Neutrophil (primary cell): ENCODE measurements around the gene PDE4D.

Experiments used
- H3K27ac ChIP-seq: fragments of 200-600 bp; sonication (generic); 2 replicates; pipeline ENCODE4 v1.5.1; 2016; ENCODE audit warnings: mild to moderate bottlenecking, moderate library complexity
- H3K27me3 ChIP-seq: fragments of 200-600 bp; sonication (generic); 2 replicates; pipeline ENCODE4 v1.6.0; 2016; ENCODE audit warnings: mild to moderate bottlenecking
- H3K36me3 ChIP-seq: fragments of 200-600 bp; sonication (generic); 2 replicates; pipeline ENCODE4 v1.5.1; 2017
- H3K4me1 ChIP-seq, 2 experiments: fragments of 200-600 bp in 1 of 2; sonication (generic) in 1 of 2; 1 replicate in 1 of 2; 2 replicates in 1 of 2; pipeline versions ENCODE4 v1.5.1 to v1.6.1; 2013 to 2016; ENCODE audit warnings: low read depth in 1 of 2, low read length in 1 of 2, mild to moderate bottlenecking in 1 of 2, moderate library complexity in 1 of 2; ENCODE audit not compliant: control insufficient read depth in 1 of 2, insufficient read depth in 1 of 2
- H3K4me3 ChIP-seq, 2 experiments: fragments of 200-600 bp in 1 of 2; sonication (generic) in 1 of 2; 1 replicate in 1 of 2; 2 replicates in 1 of 2; pipeline ENCODE4 v1.5.1; 2013 to 2016; ENCODE audit warnings: low read depth in 1 of 2, low read length in 1 of 2, mild to moderate bottlenecking in 1 of 2, moderate library complexity in 1 of 2
- H3K9me3 ChIP-seq: fragments of 200-600 bp; sonication (generic); 2 replicates; pipeline ENCODE4 v1.5.1; 2016
- TF ChIP-seq, protein P1 (sequence below): fragments of 200-600 bp; sonication (generic); IDR thresholded peaks from 2 replicates; pipeline ENCODE4 v1.5.1; 2016; ENCODE audit warnings: antibody characterized with exemption

The PDE4D gene

DNA sequence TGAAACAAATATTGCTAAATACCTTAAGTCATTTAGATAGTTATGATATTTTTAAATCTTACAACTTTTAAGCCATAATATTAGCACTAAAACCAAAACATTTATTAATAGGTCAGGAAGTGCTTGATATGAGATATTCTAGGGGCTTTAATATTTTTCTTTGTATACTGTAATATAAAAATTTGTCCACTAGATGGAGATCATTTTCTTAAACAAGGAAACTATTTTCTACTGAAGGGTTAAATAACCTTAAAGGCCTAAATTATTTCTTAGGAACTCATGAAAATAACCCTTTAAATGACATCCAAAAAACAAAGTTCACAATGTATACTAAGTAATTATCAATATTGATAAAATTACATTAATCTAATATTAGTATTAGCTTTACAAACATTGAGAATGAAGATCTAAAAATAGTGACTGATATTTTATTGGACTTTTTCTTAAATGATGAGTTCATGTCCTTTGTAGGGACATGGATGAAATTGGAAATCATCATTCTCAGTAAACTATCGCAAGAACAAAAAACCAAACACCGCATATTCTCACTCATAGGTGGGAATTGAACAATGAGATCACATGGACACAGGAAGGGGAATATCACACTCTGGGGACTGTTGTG is 675.0 kb downstream of the PDE4D start:
- no peaks in the 10 kb centered on the region for H3K27me3 ChIP-seq
- H3K9me3 ChIP-seq, result no peaks in the 10 kb centered on the region
- TF ChIP-seq, protein P1, sequence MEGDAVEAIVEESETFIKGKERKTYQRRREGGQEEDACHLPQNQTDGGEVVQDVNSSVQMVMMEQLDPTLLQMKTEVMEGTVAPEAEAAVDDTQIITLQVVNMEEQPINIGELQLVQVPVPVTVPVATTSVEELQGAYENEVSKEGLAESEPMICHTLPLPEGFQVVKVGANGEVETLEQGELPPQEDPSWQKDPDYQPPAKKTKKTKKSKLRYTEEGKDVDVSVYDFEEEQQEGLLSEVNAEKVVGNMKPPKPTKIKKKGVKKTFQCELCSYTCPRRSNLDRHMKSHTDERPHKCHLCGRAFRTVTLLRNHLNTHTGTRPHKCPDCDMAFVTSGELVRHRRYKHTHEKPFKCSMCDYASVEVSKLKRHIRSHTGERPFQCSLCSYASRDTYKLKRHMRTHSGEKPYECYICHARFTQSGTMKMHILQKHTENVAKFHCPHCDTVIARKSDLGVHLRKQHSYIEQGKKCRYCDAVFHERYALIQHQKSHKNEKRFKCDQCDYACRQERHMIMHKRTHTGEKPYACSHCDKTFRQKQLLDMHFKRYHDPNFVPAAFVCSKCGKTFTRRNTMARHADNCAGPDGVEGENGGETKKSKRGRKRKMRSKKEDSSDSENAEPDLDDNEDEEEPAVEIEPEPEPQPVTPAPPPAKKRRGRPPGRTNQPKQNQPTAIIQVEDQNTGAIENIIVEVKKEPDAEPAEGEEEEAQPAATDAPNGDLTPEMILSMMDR, result no peak
- H3K36me3 ChIP-seq, result peaks cover 23% of the 10 kb centered on the region
- H3K4me1 ChIP-seq, result no peaks in the 10 kb centered on the region
- no peak overlapping the region for H3K27ac ChIP-seq
- H3K4me3 ChIP-seq, result no peak overlapping the region

DNA sequence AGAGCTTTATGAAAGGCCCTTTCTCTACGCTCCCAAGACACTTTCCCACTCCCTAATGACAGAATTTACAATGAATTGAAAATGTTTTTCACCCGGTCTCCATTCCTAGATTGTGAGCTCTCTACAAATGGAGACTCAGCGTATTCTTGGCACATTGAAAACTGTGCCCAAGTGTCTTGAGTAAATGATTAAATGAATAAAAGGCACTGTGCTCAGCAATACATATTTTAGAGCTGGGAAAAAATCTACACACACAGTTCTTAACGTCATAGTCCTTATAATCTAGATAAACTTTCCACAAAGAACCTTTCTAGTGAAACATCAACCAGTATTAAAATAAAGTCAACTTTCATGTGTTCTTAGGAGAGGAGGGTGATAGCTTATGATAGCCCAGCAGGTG is 676.7 kb downstream of the PDE4D start:
- no peaks in the 10 kb centered on the region for H3K9me3 ChIP-seq
- TF ChIP-seq, protein P1, result no peak
- no peaks in the 10 kb centered on the region for H3K27me3 ChIP-seq
- peaks cover 25% of the 10 kb centered on the region for H3K36me3 ChIP-seq
- no peaks in the 10 kb centered on the region for H3K4me1 ChIP-seq
- no peak overlapping the region for H3K27ac ChIP-seq
- H3K4me3 ChIP-seq, result no peak overlapping the region

DNA sequence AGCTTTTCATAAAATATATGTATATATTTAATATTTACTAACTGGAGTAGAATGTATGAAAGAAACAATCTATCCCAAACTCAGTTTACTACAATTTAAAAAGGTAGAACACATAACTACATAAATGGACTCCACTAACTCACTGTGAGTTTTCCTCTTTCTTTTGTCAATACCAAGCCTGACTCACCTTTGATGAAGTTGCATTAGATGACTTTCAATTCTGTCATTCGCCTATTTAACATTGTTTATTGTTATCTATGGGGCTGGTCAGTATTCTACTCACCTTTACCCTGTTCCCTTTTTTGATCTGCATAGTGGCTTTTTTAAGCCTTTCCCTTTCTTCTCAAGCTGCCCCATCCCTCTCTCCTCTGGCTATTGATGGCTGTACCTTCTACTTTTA is 680.9 kb downstream of the PDE4D start:
- no peaks in the 10 kb centered on the region for H3K4me1 ChIP-seq
- no peaks in the 10 kb centered on the region for H3K27me3 ChIP-seq
- TF ChIP-seq, protein P1, result no peak
- no peak overlapping the region for H3K4me3 ChIP-seq
- no peaks in the 10 kb centered on the region for H3K9me3 ChIP-seq
- H3K36me3 ChIP-seq, result peaks cover 25% of the 10 kb centered on the region
- H3K27ac ChIP-seq, result no peak overlapping the region

DNA sequence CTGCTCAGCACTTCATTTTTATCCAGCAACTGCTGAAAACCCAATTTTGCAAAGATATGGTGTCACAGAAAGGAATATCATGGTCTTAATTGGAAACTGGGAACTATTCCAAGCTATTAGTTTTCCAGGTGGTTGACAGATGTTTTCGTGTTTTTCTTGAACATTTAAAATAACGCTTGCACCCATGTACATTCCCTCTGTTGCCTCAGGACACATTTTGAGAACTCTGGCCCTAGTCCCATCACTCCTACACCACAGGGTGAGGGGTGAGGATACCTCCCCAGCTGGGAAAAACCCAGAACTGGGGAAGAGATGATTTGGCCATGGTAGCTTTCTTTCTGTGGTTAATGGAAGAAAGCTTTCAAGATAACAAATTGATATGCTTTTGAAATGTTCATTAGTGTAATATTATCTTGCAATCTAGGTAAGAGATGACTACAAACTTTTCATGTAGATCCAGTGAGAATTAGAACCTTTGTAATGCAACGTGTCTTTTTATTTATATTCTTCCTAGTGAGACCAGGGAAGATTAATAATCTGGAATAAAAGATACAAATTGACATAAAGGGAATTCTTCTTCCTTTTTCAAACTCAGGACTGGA is 683.7 kb downstream of the PDE4D start:
- Histone ChIP-seq H3K36me3 (peaks cover 14% of the 10 kb centered on the region), H3K27ac (no peak overlapping the region), H3K27me3 (no peaks in the 10 kb centered on the region), H3K9me3 (no peaks in the 10 kb centered on the region), H3K4me3 (no peak overlapping the region), H3K4me1 (no peaks in the 10 kb centered on the region)
- TF ChIP-seq, protein P1, result no peak

DNA sequence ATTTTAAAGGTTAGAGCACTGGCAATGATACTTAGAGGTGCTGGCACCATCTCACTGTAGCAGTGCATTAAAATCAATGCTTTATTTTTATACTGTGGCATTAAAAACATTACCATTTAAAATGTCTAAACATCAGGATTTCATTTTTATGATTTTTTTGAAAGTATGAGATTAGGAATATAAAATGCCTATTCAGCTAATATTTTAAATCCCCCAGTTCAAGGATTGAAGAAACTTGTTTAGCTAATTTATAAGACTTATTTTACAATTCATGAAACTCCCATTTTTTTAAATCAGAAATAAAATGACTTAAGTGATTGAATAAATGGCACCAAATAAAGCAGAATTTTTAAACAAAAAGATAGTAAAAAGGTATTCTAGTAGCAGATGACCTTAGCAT is 685.1 kb downstream of the PDE4D start:
- Histone ChIP-seq H3K36me3 (peaks cover under 1% of the 10 kb centered on the region), H3K27me3 (no peaks in the 10 kb centered on the region), H3K27ac (no peak overlapping the region), H3K4me1 (no peaks in the 10 kb centered on the region), H3K4me3 (no peak overlapping the region), H3K9me3 (no peaks in the 10 kb centered on the region)
- TF ChIP-seq, protein P1, result no peak
